Activated CD8-positive, alpha-beta memory T cell treated with anti-CD3 and anti-CD28 coated beads for 48 hours (primary cell): ENCODE measurements around the gene KLHL11.
A peak's percentile ranks its signal among the peaks of the same experiment; 100 is the strongest.
"Not testable (repeated sequence)": the region's sequence is repeated elsewhere in the genome, so short reads cannot be mapped to it uniquely, and the experiment has no call there.

ENCODE experiments used
- DNase-seq, 3 experiments: peaks; one replicate each; pipeline ENCODE4 v3.0.0-alpha.2; 2020; ENCODE audit warnings: low read depth in 2 of 3, low spot score in 2 of 3

KLHL11 gene

DNA sequence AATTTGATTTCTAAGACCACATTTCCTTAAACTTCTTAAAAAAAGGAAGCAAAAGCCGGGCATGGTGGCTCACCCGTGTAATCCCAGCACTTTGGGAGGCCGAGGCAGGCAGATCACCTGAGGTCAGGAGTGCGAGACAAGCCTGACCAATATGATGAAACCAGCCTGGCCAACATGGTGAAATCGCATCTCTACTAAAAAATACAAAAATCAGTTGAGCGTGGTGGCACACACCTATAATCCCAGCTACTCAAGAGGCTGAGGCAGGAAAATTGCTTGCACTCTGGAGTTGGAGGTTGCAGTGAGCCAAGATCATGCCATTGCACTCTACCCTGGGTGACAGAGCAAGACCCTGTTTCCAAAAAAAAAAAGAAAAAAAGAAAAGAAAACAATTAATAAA, 24.4 kb downstream of the KLHL11 start:
- not testable (repeated sequence) for DNase-seq

- not testable (repeated sequence) for DNase-seq
Observed at GRCh38 chr17:41839448-41839847, 25.8 kb downstream of the KLHL11 start.

- DNase-seq = no peak
Observed at GRCh38 chr17:41837761-41838538, 27.3 kb downstream of the KLHL11 start, which contains the start of gene KLHL10. Gene KLHL10 (plus strand): TSS chr17:41837825. CDS start chr17:41837933, 108 bp downstream.

DNA sequence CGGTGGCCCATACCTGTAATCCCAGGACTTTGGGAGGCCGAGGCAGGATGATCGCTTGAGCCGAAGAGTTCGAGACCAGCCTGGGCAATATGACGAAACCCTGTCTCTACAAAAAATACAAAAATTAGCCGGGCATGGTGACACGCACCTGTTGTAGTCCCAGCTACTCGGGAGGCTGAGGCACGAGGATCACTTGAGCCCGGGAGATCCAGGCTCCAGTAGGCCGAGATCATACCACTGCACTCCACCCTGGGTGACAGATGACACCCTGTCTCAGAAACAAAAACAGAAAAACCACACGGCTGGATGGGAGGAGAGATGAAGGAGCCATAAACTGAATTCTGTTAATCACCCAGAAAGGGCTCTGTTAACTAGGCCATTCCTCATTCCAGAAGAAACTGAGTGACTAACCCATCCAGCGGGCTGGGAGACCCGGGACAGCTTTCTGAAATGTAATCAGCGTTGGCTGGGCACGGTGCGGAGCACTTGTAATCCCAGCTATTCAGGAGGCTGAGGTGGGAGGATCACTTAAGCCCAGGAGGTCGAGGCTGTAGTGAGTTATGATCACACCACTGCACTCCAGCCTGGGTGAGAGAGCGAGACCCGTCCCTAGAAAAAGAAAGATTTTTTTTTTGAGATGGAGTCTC, 28.6 kb downstream of the KLHL11 start:
- no peak for DNase-seq

- DNase-seq = peak; percentile 29 to 43 (median 38)
Observed at GRCh38 chr17:41835800-41836549, 29.2 kb downstream of the KLHL11 start, which contains the start of gene NT5C3B. Gene NT5C3B (minus strand): TSS chr17:41836232. CDS start chr17:41836193, 39 bp downstream.

DNA sequence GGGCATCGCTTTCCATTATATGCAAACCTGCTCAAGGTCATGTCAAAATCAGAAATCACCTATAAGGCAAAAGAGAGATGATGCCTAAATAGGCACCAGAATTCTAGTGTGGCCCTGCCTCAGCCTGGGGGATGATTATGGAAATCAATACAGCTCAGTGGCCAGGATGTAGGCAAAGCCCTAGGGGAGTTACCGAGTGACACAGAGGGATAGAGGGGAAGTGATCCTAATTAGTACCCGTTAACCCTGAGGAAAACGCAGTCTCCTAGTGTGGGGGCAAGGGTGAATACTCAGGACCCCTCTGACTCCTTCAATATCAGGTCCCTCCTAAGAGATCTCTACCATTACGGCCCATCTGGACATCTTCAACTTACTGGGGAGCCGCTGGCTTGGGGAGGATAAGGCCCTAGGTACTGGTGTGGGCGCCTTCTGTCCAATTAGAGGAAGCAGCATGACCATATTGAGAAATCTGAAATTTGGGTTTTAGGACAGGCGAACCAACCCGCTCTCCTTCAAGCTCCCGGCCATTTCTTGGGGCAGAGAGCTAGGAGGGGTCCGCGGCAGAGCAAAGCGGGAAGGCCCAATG, 29.9 kb downstream of the KLHL11 start:
- DNase-seq = no peak

- DNase-seq = not testable (repeated sequence)
Observed at GRCh38 chr17:41829961-41830360, 35.3 kb downstream of the KLHL11 start.

DNA sequence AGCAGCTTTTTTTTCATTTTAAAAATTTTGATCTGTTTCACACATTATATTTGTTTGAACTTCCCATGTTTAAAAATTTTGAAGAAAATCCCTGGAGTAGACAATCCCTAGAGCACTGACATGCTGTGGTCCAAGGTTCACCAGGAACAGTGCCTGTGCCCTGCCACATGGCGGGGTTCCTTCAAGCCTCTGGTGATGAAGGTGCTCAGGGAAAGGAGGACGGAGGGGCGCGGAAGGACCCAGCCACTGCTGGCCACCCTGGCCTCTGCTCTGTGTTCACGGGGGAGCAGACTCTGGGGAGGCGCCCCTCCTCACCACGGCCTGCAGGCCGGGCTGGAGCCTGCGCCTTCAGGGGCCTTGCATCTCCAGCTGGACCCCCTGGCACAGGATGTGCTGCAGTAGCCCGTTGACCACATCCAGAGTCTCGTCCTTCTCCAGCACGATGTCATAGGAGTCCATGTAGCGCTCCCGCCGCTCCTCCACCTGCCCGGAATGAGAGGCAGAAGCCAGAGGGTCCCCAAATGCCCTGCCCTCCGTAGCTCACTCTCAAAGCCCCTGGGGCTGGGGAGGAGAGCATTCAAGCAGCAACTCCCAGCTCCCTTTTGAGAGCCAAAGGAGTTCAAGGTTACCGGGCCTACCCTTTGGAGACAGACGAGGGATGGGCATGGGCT, 39.9 kb downstream of the KLHL11 start:
- DNase-seq = no peak

GRCh38 chr17:41824086-41824485, 41.1 kb downstream of the KLHL11 start:
- DNase-seq = no peak

DNA sequence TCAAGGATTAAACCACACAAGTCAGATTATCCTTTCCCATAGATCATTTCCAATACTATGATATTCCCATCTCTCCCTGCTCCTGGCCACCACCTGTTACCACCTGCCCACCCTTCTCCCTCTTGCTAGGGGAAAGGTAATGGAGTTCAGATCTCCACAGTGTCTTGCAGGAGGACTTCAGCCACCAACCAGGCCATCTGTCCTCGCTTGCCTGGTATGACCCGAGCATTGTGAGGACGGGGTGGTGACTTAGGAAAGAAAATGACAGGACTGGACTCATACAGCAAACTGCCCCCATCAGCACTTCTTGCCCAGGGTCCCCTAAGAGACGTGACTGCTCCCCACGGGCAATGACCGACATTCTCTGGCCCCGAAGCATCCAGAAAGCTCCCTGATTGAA, 41.6 kb downstream of the KLHL11 start:
- no peak for DNase-seq

GRCh38 chr17:41823141-41823524, 42.1 kb downstream of the KLHL11 start:
- no peak for DNase-seq

GRCh38 chr17:41822216-41823140, 42.7 kb downstream of the KLHL11 start:
- no peak for DNase-seq

GRCh38 chr17:41821776-41822175, 43.4 kb downstream of the KLHL11 start:
- no peak for DNase-seq

DNA sequence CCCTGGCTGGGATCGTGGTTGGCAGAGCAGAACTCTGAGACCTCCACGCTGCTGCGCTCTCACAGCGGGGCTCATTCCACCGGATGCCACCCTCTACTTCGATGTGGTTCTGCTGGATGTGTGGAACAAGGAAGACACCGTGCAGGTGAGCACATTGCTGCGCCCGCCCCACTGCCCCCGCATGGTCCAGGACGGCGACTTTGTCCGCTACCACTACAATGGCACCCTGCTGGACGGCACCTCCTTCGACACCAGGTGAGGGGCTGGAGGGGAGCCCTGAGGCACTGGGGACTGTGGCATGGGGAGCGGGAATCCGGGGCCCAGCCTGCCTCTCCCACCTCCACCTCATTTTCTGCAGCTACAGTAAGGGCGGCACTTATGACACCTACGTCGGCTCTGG, 47.2 kb downstream of the KLHL11 start:
- no peak for DNase-seq

- DNase-seq = no peak
Observed at GRCh38 chr17:41816637-41817320, 48.4 kb downstream of the KLHL11 start.

GRCh38 chr17:41814195-41814594, 51.0 kb downstream of the KLHL11 start:
- no peak for DNase-seq

DNA sequence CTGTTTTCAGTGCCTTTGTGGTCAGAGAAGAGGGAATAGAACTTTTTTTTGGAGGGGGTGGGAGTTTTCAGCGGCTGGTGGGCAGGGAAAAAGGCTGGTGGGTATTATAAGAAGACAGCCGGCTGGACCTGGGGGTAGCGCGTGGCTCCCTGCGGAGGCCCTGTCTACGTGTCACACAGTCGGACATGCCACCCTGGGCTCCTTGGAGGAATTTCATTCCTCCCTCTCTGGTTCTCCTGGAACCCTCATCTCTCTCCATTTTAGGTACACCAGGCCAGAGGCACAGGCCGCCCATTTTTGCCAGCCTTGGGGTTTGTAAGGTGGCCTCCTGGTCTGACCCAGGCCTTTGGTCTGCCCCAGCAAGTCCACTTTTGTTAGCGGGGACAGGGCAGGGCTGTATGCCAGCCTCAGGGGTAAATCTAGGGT, 51.5 kb downstream of the KLHL11 start:
- no peak for DNase-seq

DNA sequence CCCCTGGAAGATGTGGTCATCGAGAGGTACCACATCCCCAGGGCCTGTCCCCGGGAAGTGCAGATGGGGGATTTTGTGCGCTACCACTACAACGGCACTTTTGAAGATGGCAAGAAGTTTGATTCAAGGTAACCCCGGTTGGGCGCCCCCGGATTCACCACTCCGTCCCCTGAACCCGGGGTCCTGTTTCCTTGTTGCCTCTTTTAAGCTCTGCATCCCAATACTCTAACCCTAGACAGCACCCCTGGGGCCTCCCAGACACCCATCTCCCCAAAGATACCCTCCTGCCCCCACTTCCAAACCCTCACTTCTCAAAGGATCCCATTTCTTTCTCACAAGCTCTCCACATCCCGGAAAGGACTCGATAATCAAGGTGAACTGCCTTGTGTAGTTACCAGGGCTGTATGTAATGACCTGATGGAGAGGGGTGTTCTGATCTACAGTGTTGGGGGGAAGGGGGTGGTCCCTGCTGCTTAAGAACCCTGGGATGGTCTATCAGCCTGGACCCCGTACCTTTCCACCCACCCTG, 52.0 kb downstream of the KLHL11 start:
- no peak for DNase-seq
